GM23338 (cell line): ENCODE data around the gene PIGU. TPM values are rescaled to one million over a fixed set of nuclear protein-coding genes. Genes with fewer than 3 reads are reported as not detected.

ENCODE experiments used
- ATAC-seq: fragments of 200-7000 bp; cut with Tn5 transposase; 3 replicates; pipeline ENCODE4 v1.9.1; 2020
- DNase-seq: peaks from one replicate; pipeline ENCODE4 v3.0.0-alpha.2; 2015; ENCODE audit warnings: low spot score
- H2AFZ ChIP-seq: fragments of 200-600 bp; sonication (generic); 2 replicates; pipeline ENCODE4 v1.8.0; 2016; ENCODE audit warnings: antibody characterized with exemption, mild to moderate bottlenecking, moderate library complexity
- H3F3A ChIP-seq: fragments of 200-600 bp; sonication (generic); replicated peaks from 2 replicates; pipeline ENCODE4 v1.8.0; 2017; ENCODE audit warnings: antibody characterized with exemption, mixed run types, low read depth
- H3K27ac ChIP-seq: fragments of 200-600 bp; sonication (generic); 2 replicates; pipeline ENCODE4 v1.6.1; 2016; ENCODE audit warnings: low read depth
- H3K27me3 ChIP-seq: fragments of 200-600 bp; sonication (generic); 2 replicates; pipeline ENCODE4 v1.8.0; 2016; ENCODE audit warnings: mild to moderate bottlenecking, mixed run types, moderate library complexity; ENCODE audit not compliant: insufficient read depth
- H3K36me3 ChIP-seq: fragments of 200-600 bp; sonication (generic); 2 replicates; pipeline ENCODE4 v1.8.0; 2016; ENCODE audit warnings: mild to moderate bottlenecking; ENCODE audit not compliant: insufficient read depth
- H3K4me1 ChIP-seq: fragments of 200-600 bp; sonication (generic); 2 replicates; pipeline ENCODE4 v1.8.0; 2016; ENCODE audit warnings: mild to moderate bottlenecking, moderate library complexity; ENCODE audit not compliant: insufficient read depth
- H3K4me2 ChIP-seq: fragments of 200-600 bp; sonication (generic); 2 replicates; pipeline ENCODE4 v1.7.1; 2017; ENCODE audit warnings: mixed run types
- H3K4me3 ChIP-seq: fragments of 200-600 bp; sonication (generic); 2 replicates; pipeline ENCODE4 v1.6.1; 2016; ENCODE audit warnings: mixed run types
- H3K79me2 ChIP-seq: fragments of 200-600 bp; sonication (generic); replicated peaks from 2 replicates; pipeline ENCODE4 v1.8.0; 2017; ENCODE audit warnings: mild to moderate bottlenecking; ENCODE audit not compliant: insufficient read depth
- H3K9me2 ChIP-seq: fragments of 200-600 bp; sonication (generic); 2 replicates; pipeline ENCODE4 v1.8.0; 2017; ENCODE audit not compliant: insufficient read depth
- H4K20me1 ChIP-seq: fragments of 200-600 bp; sonication (generic); replicated peaks from 2 replicates; pipeline ENCODE4 v1.8.0; 2017; ENCODE audit warnings: mild to moderate bottlenecking; ENCODE audit not compliant: insufficient read depth
- H3K27ac Mint-ChIP-seq: 2 replicates; pipeline ENCODE4 v1.8.0; 2020; ENCODE audit warnings: inconsistent platforms, mild to moderate bottlenecking, moderate library complexity, mixed read lengths
- H3K27me3 Mint-ChIP-seq: 3 replicates; pipeline ENCODE4 v1.8.0; 2022; ENCODE audit warnings: low read depth, mild to moderate bottlenecking, moderate library complexity, mixed read lengths, inconsistent platforms; ENCODE audit not compliant: insufficient read depth, poor library complexity
- H3K36me3 Mint-ChIP-seq: 3 replicates; pipeline ENCODE4 v1.8.0; 2021; ENCODE audit warnings: low read depth, mild to moderate bottlenecking, inconsistent platforms, moderate library complexity, mixed read lengths
- H3K4me1 Mint-ChIP-seq: 3 replicates; pipeline ENCODE4 v1.8.0; 2020; ENCODE audit warnings: mild to moderate bottlenecking, inconsistent platforms, mixed read lengths
- H3K4me3 Mint-ChIP-seq: 3 replicates; pipeline ENCODE4 v1.8.0; 2021; ENCODE audit warnings: moderate library complexity, mild to moderate bottlenecking, inconsistent platforms, mixed read lengths
- H3K9me3 Mint-ChIP-seq: 3 replicates; pipeline ENCODE4 v1.8.0; 2020; ENCODE audit warnings: moderate library complexity, mild to moderate bottlenecking, inconsistent platforms, mixed read lengths
- CREB1 ChIP-seq: fragments of 250-450 bp; sonication (Bioruptor Pico); IDR thresholded peaks from 2 replicates; pipeline ENCODE4 v1.5.0; 2020; ENCODE audit warnings: low read depth, mild to moderate bottlenecking, moderate library complexity
- ETS1 ChIP-seq: IDR thresholded peaks from 2 replicates; pipeline ENCODE4 v1.6.1; 2016; ENCODE audit warnings: antibody characterized with exemption
- EZH2phosphoT487 ChIP-seq: fragments of 200-600 bp; sonication (generic); IDR thresholded peaks from one replicate; pipeline ENCODE4 v1.8.1; 2018; ENCODE audit warnings: antibody characterized with exemption; ENCODE audit not compliant: unreplicated experiment
- POLR2AphosphoS5 ChIP-seq: IDR thresholded peaks from 2 replicates; pipeline ENCODE4 v1.6.1; 2016; ENCODE audit warnings: antibody characterized with exemption, low read depth
- ZNF462 ChIP-seq: fragments of 250-450 bp; sonication (Bioruptor Pico); IDR thresholded peaks from 2 replicates; pipeline ENCODE4 v1.5.0; 2020; ENCODE audit warnings: mild to moderate bottlenecking, moderate library complexity
- polyA plus RNA-seq: library from polyadenylated mRNA; unstranded; fragments of >200 nt; fragmentation: Nextera tagmentation; extraction: Ambion mirVana; gene quantifications from 2 replicates; pipeline ENCODE4 v1.2.1, GENCODE V29; 2016
- total RNA-seq: library from RNA; depleted of rRNA; stranded (reverse); fragments of >200 nt; shearing (Covaris generic); gene quantifications from 2 replicates; pipeline ENCODE4 v1.2.3, GENCODE V29; 2014

The PIGU gene
- total and polyA plus RNA-seq, 2 experiments from 2014 or later = 24.3 to 28.9 TPM

GRCh38 chr20:34512955-34513419 is 163.9 kb downstream of the PIGU start (continued):
- TF ChIP-seq ZNF462 (CRISPR knock-in tag) (no peak), EZH2phosphoT487 (no peak), CREB1 (CRISPR knock-in tag) (no peak)

- H3K4me1 Mint-ChIP-seq = peaks cover 6% of the 10 kb centered on the region; the same call in 2 of the 3 replicates
- peaks cover 17% of the 10 kb centered on the region; the same call in 2 of the 3 replicates for H3K36me3 Mint-ChIP-seq
- H3K4me3 ChIP-seq = no peak overlapping the region
- peaks cover 8% of the 10 kb centered on the region for H3K4me1 ChIP-seq
- H3F3A ChIP-seq = peaks cover 3% of the 10 kb centered on the region; the same call in 1 of the 2 replicates
- H3K36me3 ChIP-seq = peaks cover 3% of the 10 kb centered on the region; the same call in 1 of the 2 replicates
- H3K79me2 ChIP-seq = peaks cover 7% of the 10 kb centered on the region
- H3K4me3 Mint-ChIP-seq = no peak overlapping the region
- ATAC-seq = no peak
- H3K27me3 Mint-ChIP-seq = peaks cover 11% of the 10 kb centered on the region
- no peak for TF ChIP-seq POLR2AphosphoS5
- TF ChIP-seq ETS1 = no peak
- no peak overlapping the region for H3K4me2 ChIP-seq
- no peaks in the 10 kb centered on the region for H3K27me3 ChIP-seq
- H2AFZ ChIP-seq = no peak overlapping the region
- no peaks in the 10 kb centered on the region for H3K9me2 ChIP-seq
- 0 out of 2 replicates have a peak overlapping the region, but pooled peaks have one; percentile 34 for H3K27ac ChIP-seq
- no peak for DNase-seq
- H3K9me3 Mint-ChIP-seq = no peaks in the 10 kb centered on the region
- no peaks in the 10 kb centered on the region for H4K20me1 ChIP-seq
- no peak overlapping the region for H3K27ac Mint-ChIP-seq
These were observed 164.5 kb downstream of the PIGU start for GRCh38 chr20:34512266-34512954.
